Panc1 (cell line): ENCODE results near the gene HCK. TPM values are rescaled to one million over a fixed set of nuclear protein-coding genes. Genes with fewer than 3 reads are reported as not detected.

Source experiments
- ATAC-seq: fragments of 200-7000 bp; cut with Tn5 transposase; 2 replicates; pipeline ENCODE4 v1.9.1; 2020; ENCODE audit warnings: mild to moderate bottlenecking, moderate library complexity
- BruUV-seq: library from RNA; stranded (reverse); fragments of 400-500 nt; replicated peaks from 2 replicates; lab custom pipeline; 2021; lab: Mats Ljungman, UMichigan
- CTCF ChIA-PET: fragments of 300-600 bp; sonication (Branson Sonifier 250); formaldehyde crosslinking; loops from one replicate; lab custom pipeline; 2022; ENCODE audit warnings: antibody characterized with exemption; lab: Charles Lee
- POLR2A ChIA-PET: fragments of 300-600 bp; sonication (Branson Sonifier 250); formaldehyde crosslinking; loops from one replicate; lab custom pipeline; 2022; ENCODE audit warnings: antibody characterized with exemption; lab: Charles Lee
- DNase-seq: peaks from one replicate; pipeline ENCODE4 v3.0.0-alpha.2; 2010; ENCODE audit warnings: low read depth, low spot score
- H3K27ac ChIP-seq: 2 replicates; pipeline ENCODE4 v1.5.1; 2011; ENCODE audit warnings: mild to moderate bottlenecking, low read length, inconsistent platforms
- H3K27me3 ChIP-seq: fragments of 200-500 bp; sonication (Bioruptor generic); 2 replicates; pipeline ENCODE4 v1.6.0; 2014; ENCODE audit warnings: low read length, inconsistent platforms; ENCODE audit not compliant: control insufficient read depth, insufficient read depth
- H3K36me3 ChIP-seq: fragments of 200-500 bp; sonication (Bioruptor generic); 2 replicates; pipeline ENCODE4 v1.5.1; 2014; ENCODE audit warnings: inconsistent platforms, mild to moderate bottlenecking, low read length, moderate library complexity; ENCODE audit not compliant: control insufficient read depth, insufficient read depth
- H3K4me1 ChIP-seq: 2 replicates; pipeline ENCODE4 v1.5.1; 2011; ENCODE audit warnings: inconsistent platforms, mild to moderate bottlenecking, low read length, moderate library complexity; ENCODE audit not compliant: control insufficient read depth, insufficient read depth
- H3K4me3 ChIP-seq, 2 experiments: 2 replicates each; pipeline ENCODE4 v1.5.1; 2011 to 2012; ENCODE audit warnings: low read depth in 2 of 2, low read length in 2 of 2, mild to moderate bottlenecking in 2 of 2, inconsistent platforms in 1 of 2, moderate library complexity in 1 of 2
- H3K9me3 ChIP-seq: fragments of 200-500 bp; sonication (Bioruptor generic); 2 replicates; pipeline ENCODE4 v1.5.1; 2014; ENCODE audit warnings: low read depth, mild to moderate bottlenecking, inconsistent platforms, low read length, moderate library complexity; ENCODE audit not compliant: control insufficient read depth, insufficient read depth
- POLR2AphosphoS5 ChIP-seq: IDR thresholded peaks from 2 replicates; pipeline ENCODE4 v1.6.1; 2012; ENCODE audit warnings: mild to moderate bottlenecking, low read depth, low read length, moderate library complexity
- SIN3A ChIP-seq: IDR thresholded peaks from 2 replicates; pipeline ENCODE4 v1.6.1; 2012; ENCODE audit warnings: low read depth, mild to moderate bottlenecking, low read length, moderate library complexity, borderline replicate concordance; ENCODE audit not compliant: insufficient read depth
- TCF7L2 ChIP-seq: IDR thresholded peaks from 2 replicates; pipeline ENCODE4 v1.6.1; 2011; ENCODE audit warnings: mild to moderate bottlenecking, low read depth, low read length, inconsistent platforms
- in situ Hi-C: cut with HindIII; loops from 2 replicates; pipeline ENCODE4 v1.10.0; 2016; ENCODE audit warnings: low sequenced_read_pairs, low pct_unique_long_range_greater_than_20kb
- intact Hi-C: fragments of 100-400 bp; cut with micrococcal nuclease; formaldehyde crosslinking; loops from one replicate; pipeline ENCODE4 v1.10.0; 2022; ENCODE audit not compliant: unreplicated experiment
- total RNA-seq: library from RNA; stranded (reverse); gene quantifications from one replicate; pipeline ENCODE4 v1.2.1, GENCODE V29; 2021; ENCODE audit not compliant: unreplicated experiment
- TF ChIP-seq, protein P1 (sequence below): fragments of 450-650 bp; IDR thresholded peaks from 2 replicates; pipeline ENCODE4 v1.5.1; 2017; ENCODE audit warnings: mild to moderate bottlenecking
- TF ChIP-seq, protein P2 (sequence below), 2 experiments: IDR thresholded peaks; 2 replicates each; pipeline ENCODE4 v1.6.1; 2011 to 2012; ENCODE audit warnings: low read depth in 2 of 2, control low read depth in 1 of 2, low read length in 1 of 2, mild to moderate bottlenecking in 1 of 2, moderate library complexity in 1 of 2; ENCODE audit not compliant: insufficient read depth in 1 of 2

HCK gene
- total RNA-seq, 1 experiment from 2014 or later: 0.98 TPM

DNA sequence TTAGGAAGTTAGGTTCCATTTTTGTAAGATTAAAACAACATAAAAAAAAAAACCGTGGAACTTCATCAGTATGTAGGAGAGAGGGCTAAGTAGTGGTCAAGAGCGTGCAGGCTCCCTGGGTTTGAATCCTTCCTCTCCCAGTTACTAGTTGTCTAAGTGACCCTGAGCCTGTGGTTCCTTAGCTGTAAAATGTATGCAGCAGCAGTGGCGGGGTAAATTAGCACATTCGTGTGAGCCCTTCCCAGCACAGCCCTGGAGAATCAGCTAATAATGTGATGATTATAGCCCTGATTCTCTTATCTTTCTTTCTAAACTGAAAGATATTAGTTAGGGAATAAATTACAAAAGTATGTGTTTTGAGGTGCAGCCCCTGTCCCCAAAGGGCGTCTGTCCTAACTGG lies 90.0 kb downstream of the HCK start:
- DNase-seq (no peak), ATAC-seq (no peak)
- no peak for TF ChIP-seq POLR2AphosphoS5
- TF ChIP-seq, protein P1, sequence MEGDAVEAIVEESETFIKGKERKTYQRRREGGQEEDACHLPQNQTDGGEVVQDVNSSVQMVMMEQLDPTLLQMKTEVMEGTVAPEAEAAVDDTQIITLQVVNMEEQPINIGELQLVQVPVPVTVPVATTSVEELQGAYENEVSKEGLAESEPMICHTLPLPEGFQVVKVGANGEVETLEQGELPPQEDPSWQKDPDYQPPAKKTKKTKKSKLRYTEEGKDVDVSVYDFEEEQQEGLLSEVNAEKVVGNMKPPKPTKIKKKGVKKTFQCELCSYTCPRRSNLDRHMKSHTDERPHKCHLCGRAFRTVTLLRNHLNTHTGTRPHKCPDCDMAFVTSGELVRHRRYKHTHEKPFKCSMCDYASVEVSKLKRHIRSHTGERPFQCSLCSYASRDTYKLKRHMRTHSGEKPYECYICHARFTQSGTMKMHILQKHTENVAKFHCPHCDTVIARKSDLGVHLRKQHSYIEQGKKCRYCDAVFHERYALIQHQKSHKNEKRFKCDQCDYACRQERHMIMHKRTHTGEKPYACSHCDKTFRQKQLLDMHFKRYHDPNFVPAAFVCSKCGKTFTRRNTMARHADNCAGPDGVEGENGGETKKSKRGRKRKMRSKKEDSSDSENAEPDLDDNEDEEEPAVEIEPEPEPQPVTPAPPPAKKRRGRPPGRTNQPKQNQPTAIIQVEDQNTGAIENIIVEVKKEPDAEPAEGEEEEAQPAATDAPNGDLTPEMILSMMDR: no peak
- TF ChIP-seq SIN3A: no peak
- TF ChIP-seq TCF7L2: no peak
- TF ChIP-seq, protein P2, sequence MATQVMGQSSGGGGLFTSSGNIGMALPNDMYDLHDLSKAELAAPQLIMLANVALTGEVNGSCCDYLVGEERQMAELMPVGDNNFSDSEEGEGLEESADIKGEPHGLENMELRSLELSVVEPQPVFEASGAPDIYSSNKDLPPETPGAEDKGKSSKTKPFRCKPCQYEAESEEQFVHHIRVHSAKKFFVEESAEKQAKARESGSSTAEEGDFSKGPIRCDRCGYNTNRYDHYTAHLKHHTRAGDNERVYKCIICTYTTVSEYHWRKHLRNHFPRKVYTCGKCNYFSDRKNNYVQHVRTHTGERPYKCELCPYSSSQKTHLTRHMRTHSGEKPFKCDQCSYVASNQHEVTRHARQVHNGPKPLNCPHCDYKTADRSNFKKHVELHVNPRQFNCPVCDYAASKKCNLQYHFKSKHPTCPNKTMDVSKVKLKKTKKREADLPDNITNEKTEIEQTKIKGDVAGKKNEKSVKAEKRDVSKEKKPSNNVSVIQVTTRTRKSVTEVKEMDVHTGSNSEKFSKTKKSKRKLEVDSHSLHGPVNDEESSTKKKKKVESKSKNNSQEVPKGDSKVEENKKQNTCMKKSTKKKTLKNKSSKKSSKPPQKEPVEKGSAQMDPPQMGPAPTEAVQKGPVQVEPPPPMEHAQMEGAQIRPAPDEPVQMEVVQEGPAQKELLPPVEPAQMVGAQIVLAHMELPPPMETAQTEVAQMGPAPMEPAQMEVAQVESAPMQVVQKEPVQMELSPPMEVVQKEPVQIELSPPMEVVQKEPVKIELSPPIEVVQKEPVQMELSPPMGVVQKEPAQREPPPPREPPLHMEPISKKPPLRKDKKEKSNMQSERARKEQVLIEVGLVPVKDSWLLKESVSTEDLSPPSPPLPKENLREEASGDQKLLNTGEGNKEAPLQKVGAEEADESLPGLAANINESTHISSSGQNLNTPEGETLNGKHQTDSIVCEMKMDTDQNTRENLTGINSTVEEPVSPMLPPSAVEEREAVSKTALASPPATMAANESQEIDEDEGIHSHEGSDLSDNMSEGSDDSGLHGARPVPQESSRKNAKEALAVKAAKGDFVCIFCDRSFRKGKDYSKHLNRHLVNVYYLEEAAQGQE (IDR thresholded peaks at IDR 0.05; ENCODE audit: insufficient read depth in 1 of 2, low read depth in 2 of 2, low read length in 1 of 2): no peak
- CTCF ChIA-PET: no interaction called here
- Histone ChIP-seq H3K27me3 (no peaks in the 10 kb centered on the region), H3K36me3 (peaks cover 30% of the 10 kb centered on the region), H3K4me1 (no peaks in the 10 kb centered on the region), H3K4me3 (no peak overlapping the region), H3K9me3 (no peaks in the 10 kb centered on the region), H3K27ac (no peak overlapping the region)
- in situ Hi-C loops (no loop called here), intact Hi-C loops (no loop called here)
- no TSS peak for BruUV-seq
- POLR2A ChIA-PET: no interaction called here

DNA sequence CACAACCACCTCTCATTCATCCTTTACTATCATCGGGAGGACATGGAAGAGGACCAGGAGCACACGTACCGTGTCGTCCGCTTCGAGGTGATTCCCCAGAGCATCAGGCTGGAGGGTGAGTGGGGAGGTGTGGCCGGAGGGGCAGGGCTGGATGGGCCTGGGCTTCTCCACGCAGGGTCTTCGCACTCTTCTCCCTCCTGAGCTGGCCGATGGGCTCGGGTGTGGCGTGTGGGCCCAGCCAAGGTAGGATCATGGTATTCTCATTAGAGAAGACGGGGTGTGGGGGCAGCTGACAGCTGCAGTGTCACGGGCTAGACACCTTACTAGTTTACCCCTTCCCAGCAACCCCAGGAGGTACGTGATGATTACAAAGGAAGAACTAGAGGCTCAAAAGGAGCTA lies 90.9 kb downstream of the HCK start:
- POLR2A ChIA-PET: interaction anchor here (0.5 kb wide), 1 partner anchor 123 kb away, joined by 3 read pairs; no protein-coding TSS in a partner anchor
- Histone ChIP-seq H3K9me3 (no peaks in the 10 kb centered on the region), H3K36me3 (peaks cover 30% of the 10 kb centered on the region), H3K27me3 (no peaks in the 10 kb centered on the region), H3K4me1 (no peaks in the 10 kb centered on the region), H3K27ac (no peak overlapping the region), H3K4me3 (no peak overlapping the region)
- no peak for TF ChIP-seq POLR2AphosphoS5
- no TSS peak for BruUV-seq
- in situ Hi-C loops (no loop called here), intact Hi-C loops (no loop called here)
- DNase-seq: no peak
- ATAC-seq: no peak
- CTCF ChIA-PET: no interaction called here

DNA sequence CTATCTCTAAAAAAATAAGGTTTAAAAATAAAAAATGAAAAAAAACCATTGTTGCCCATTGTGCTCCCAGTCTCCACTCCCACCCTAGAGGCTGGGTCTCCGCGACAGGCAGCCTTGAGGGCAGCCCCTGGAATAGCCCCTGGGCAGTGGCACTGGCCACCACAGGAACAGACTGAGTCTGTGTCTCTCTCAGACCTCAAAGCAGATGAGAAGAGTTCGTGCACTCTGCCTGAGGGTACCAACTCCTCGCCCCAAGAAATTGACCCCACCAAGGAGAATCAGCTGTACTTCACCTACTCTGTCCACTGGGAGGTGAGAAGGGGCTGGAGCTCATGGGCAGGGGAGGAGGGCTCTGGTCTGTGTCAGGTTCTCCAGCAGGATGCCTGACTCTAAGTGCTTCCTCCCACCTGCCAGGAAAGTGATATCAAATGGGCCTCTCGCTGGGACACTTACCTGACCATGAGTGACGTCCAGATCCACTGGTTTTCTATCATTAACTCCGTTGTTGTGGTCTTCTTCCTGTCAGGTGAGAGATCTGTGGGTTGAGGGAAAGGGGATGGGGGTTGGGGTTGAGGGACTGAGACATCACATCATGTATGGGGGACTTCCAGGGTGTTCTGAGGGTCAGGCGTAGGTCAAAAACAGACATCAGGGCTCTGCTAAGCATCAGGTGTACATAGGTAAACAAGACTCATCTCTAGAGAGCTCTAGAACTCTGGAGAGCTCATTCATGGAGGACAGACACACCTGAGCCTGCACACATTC lies 93.0 kb downstream of the HCK start:
- H3K27ac ChIP-seq: no peak overlapping the region
- ChIA-PET POLR2A (no interaction called here), CTCF (no interaction called here)
- in situ Hi-C loops: no loop called here
- no TSS peak for BruUV-seq
- TF ChIP-seq SIN3A (no peak), POLR2AphosphoS5 (no peak), TCF7L2 (no peak)
- TF ChIP-seq, protein P2 (IDR thresholded peaks at IDR 0.05; ENCODE audit: insufficient read depth in 1 of 2, low read depth in 2 of 2, low read length in 1 of 2): no peak
- TF ChIP-seq, protein P1: no peak
- H3K27me3 ChIP-seq: no peaks in the 10 kb centered on the region
- H3K9me3 ChIP-seq: no peaks in the 10 kb centered on the region
- ATAC-seq (no peak), DNase-seq (no peak)
- no peak overlapping the region for H3K4me3 ChIP-seq
- H3K4me1 ChIP-seq: no peaks in the 10 kb centered on the region
- H3K36me3 ChIP-seq: peaks cover 36% of the 10 kb centered on the region
- intact Hi-C loops: no loop called here
